Ishikawa (cell line): ENCODE data around the gene GLYAT.

Experiments
- CEBPB ChIP-seq: IDR thresholded peaks from 2 replicates; pipeline ENCODE4 v1.6.1; 2012
- CREB1 ChIP-seq: IDR thresholded peaks from 2 replicates; pipeline ENCODE4 v1.6.1; 2012; ENCODE audit warnings: low read depth
- EGR1 ChIP-seq: IDR thresholded peaks from 2 replicates; pipeline ENCODE4 v1.6.1; 2012
- EP300 ChIP-seq: IDR thresholded peaks from 2 replicates; pipeline ENCODE4 v1.6.1; 2012; ENCODE audit warnings: borderline replicate concordance
- FOXM1 ChIP-seq: IDR thresholded peaks from 2 replicates; pipeline ENCODE4 v1.6.1; 2012; ENCODE audit warnings: low read depth, borderline replicate concordance
- MAX ChIP-seq: IDR thresholded peaks from 2 replicates; pipeline ENCODE4 v1.6.1; 2012
- NFIC ChIP-seq: IDR thresholded peaks from 2 replicates; pipeline ENCODE4 v1.6.1; 2012
- RAD21 ChIP-seq: IDR thresholded peaks from 2 replicates; pipeline ENCODE4 v1.6.1; 2012; ENCODE audit warnings: low read depth
- REST ChIP-seq: IDR thresholded peaks from 2 replicates; pipeline ENCODE4 v1.6.1; 2012; ENCODE audit warnings: low read depth, mild to moderate bottlenecking
- TAF1 ChIP-seq: IDR thresholded peaks from 2 replicates; pipeline ENCODE4 v1.6.1; 2012; ENCODE audit warnings: low read depth, mild to moderate bottlenecking
- TCF12 ChIP-seq: IDR thresholded peaks from 2 replicates; pipeline ENCODE4 v1.6.1; 2012; ENCODE audit warnings: low read depth
- TEAD4 ChIP-seq: IDR thresholded peaks from 2 replicates; pipeline ENCODE4 v1.6.1; 2012
- USF1 ChIP-seq: IDR thresholded peaks from 2 replicates; pipeline ENCODE4 v1.6.1; 2012
- YY1 ChIP-seq: IDR thresholded peaks from 2 replicates; pipeline ENCODE4 v1.6.1; 2012; ENCODE audit warnings: low read depth
- ZBTB7A ChIP-seq: IDR thresholded peaks from 2 replicates; pipeline ENCODE4 v1.6.1; 2012; ENCODE audit warnings: low read depth

The GLYAT gene

GRCh38 chr11:58775066-58775708 lies 43.4 kb upstream of the GLYAT start:
- TF ChIP-seq TCF12 (no peak), USF1 (no peak), EP300 (no peak), ZBTB7A (no peak), TAF1 (no peak)

GRCh38 chr11:58774164-58774593 lies 42.4 kb upstream of the GLYAT start:
- TF ChIP-seq EGR1 = no peak
- no peak for TF ChIP-seq TCF12
- TF ChIP-seq REST = no peak
- TF ChIP-seq NFIC = no peak
- TF ChIP-seq ZBTB7A = no peak
- no peak for TF ChIP-seq USF1
- TF ChIP-seq EP300 = no peak
- TF ChIP-seq RAD21 = no peak
- no peak for TF ChIP-seq MAX
- TF ChIP-seq CEBPB = no peak

- TF ChIP-seq EGR1 (no peak), CEBPB (no peak), TEAD4 (no peak), MAX (no peak), ZBTB7A (no peak), EP300 (no peak), NFIC (no peak), RAD21 (no peak), TCF12 (no peak), FOXM1 (no peak), REST (no peak), USF1 (no peak), CREB1 (no peak), YY1 (no peak), TAF1 (no peak)
These were observed 41.6 kb upstream of the GLYAT start for GRCh38 chr11:58773337-58773736.

- no peak for TF ChIP-seq CEBPB
- TF ChIP-seq EGR1 = no peak
- TF ChIP-seq FOXM1 = no peak
- no peak for TF ChIP-seq YY1
- TF ChIP-seq CREB1 = no peak
- TF ChIP-seq REST = no peak
- no peak for TF ChIP-seq RAD21
- TF ChIP-seq ZBTB7A = no peak
- TF ChIP-seq USF1 = no peak
- no peak for TF ChIP-seq EP300
- TF ChIP-seq TCF12 = no peak
- no peak for TF ChIP-seq TEAD4
- TF ChIP-seq TAF1 = no peak
- TF ChIP-seq MAX = no peak
These were observed 40.9 kb upstream of the GLYAT start for GRCh38 chr11:58772329-58773285.
